Esophagus (tissue), 2 donors: Measurements from ENCODE around the gene SHC2. TPM values are rescaled to one million over a fixed set of nuclear protein-coding genes. Genes with fewer than 3 reads are reported as not detected.
"Not testable (repeated sequence)": the region's sequence is repeated elsewhere in the genome, so short reads cannot be mapped to it uniquely, and the experiment has no call there.

Experiments
- H3K27ac ChIP-seq, 2 donors: one replicate each; pipeline ENCODE4 v1.5.1; 2013; ENCODE audit warnings: low read depth in 2 of 2, mild to moderate bottlenecking in 2 of 2, inconsistent platforms in 1 of 2, low read length in 1 of 2, moderate library complexity in 1 of 2
- H3K27me3 ChIP-seq, 2 donors: one replicate each; pipeline ENCODE4 v1.6.1; 2013; ENCODE audit warnings: low read length in 2 of 2, control low read depth in 1 of 2, mild to moderate bottlenecking in 1 of 2; ENCODE audit not compliant: insufficient read depth in 2 of 2, control insufficient read depth in 1 of 2
- H3K36me3 ChIP-seq, 2 donors: one replicate each; pipeline ENCODE4 v1.6.1; 2013; ENCODE audit warnings: low read length in 1 of 2; ENCODE audit not compliant: control insufficient read depth in 2 of 2, insufficient read depth in 2 of 2
- H3K4me1 ChIP-seq, 2 donors: one replicate each; pipeline ENCODE4 v1.6.1; 2013; ENCODE audit warnings: low read length in 1 of 2; ENCODE audit not compliant: control insufficient read depth in 2 of 2, insufficient read depth in 2 of 2
- H3K4me3 ChIP-seq, 2 donors: one replicate each; pipeline ENCODE4 v1.5.1; 2013; ENCODE audit warnings: low read length in 2 of 2, mild to moderate bottlenecking in 2 of 2, low read depth in 1 of 2, moderate library complexity in 1 of 2
- H3K9me3 ChIP-seq, 2 donors: one replicate each; pipeline ENCODE4 v1.6.1; 2013; ENCODE audit warnings: mild to moderate bottlenecking in 2 of 2, low read depth in 1 of 2, low read length in 1 of 2, moderate library complexity in 1 of 2; ENCODE audit not compliant: control insufficient read depth in 2 of 2, insufficient read depth in 1 of 2
- WGBS, 2 donors: extraction: QIAGEN DNeasy Blood & Tissue Kit; methylation state at CpG; one replicate each; pipeline ENCODE4 v1.1.7; 2013; 5-methylcytosine and 5-hydroxymethylcytosine counted together
- polyA plus RNA-seq, 2 donors: library from polyadenylated mRNA; stranded (reverse); fragments of 200-250 nt; gene quantifications; one replicate each; pipeline ENCODE4 v1.2.3, GENCODE V29; 2013
- donor health status: healthy with polysubstance abuse.
- donor health status: Bipolar disorder and iron deficiency.

The SHC2 gene
- polyA plus RNA-seq, 2 donors = 3.0 to 5.3 TPM

DNA sequence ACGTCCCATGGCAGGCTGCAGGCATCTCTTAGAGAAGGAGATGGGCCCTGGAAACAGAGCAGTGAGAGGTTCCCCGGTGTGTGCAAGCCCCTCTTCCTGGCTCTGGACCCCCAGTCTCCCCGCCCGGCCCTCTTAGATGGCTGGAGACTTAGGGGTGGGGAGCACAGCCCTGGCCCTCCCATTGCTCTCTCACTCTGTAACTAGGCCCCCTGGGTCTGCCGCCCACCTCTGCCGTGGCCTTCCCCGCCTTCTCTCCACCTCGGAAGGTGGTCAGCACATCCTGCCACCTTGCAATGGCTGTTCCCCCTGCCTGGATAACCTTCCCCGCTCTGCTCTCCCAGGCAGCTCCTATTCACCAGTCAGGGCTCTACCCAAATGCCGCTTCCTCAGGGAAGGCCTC is 30.1 kb downstream of the SHC2 start:
- no peaks in the 10 kb centered on the region for H3K27me3 ChIP-seq
- no peaks in the 10 kb centered on the region for H3K4me1 ChIP-seq
- peaks cover 0 to 4% of the 10 kb centered on the region in 2 donors for H3K36me3 ChIP-seq
- no peak overlapping the region for H3K27ac ChIP-seq
- WGBS, 2 donors = 97 to 99% methylated on average over 10 of the region's 10 CpGs
- H3K9me3 ChIP-seq = peaks cover 0 to 3% of the 10 kb centered on the region in 2 donors
- no peak overlapping the region for H3K4me3 ChIP-seq

DNA sequence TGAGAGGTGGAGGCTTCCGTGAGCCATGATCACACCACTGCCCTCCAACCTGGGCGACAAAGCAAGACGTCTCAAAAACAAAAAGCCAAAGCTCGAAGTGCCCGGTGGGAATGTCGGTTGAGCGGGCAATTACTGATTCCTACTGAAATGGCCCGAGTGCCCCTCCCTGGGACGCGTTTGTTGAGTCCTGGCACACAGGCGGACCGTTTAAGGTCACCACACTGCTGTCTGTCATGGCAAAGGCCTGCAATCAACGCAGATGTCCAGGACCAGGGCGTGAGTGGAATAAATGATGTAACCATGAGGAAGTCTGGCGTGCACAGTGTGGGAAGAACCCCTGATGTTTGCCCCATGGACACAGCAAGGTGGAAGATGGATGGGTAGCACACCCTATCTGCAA is 32.7 kb downstream of the SHC2 start:
- Histone ChIP-seq H3K36me3 (no peaks in the 10 kb centered on the region), H3K4me1 (no peaks in the 10 kb centered on the region), H3K27me3 (no peaks in the 10 kb centered on the region), H3K9me3 (no peaks in the 10 kb centered on the region), H3K27ac (no peak overlapping the region), H3K4me3 (no peak overlapping the region)
- 92% methylated on average over 15 of the region's 15 CpGs for WGBS, 2 donors

DNA sequence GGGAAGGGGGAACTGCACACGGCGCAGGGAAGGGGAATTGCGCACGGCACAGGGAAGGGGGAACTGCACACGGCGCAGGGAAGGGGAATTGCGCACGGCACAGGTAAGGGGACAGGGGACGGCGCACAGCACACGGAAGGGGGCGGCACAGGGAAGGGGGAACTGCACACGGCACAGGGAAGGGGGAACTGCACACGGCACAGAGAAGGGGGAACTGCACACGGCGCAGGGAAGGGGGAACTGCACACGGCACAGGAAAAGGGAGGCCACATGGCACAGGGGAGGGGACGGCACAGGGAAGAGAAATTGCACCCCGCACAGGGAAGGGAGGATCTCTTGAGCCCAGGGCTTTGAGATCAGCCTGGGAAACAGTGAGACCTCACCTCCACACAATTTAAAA is 33.2 kb downstream of the SHC2 start:
- H3K36me3 ChIP-seq, H3K27me3 ChIP-seq, H3K4me1 ChIP-seq, H3K9me3 ChIP-seq, H3K27ac ChIP-seq, H3K4me3 ChIP-seq: not testable (repeated sequence)
- 62 to 78% methylated on average over 11 to 19 of the region's 19 CpGs for WGBS, 2 donors

DNA sequence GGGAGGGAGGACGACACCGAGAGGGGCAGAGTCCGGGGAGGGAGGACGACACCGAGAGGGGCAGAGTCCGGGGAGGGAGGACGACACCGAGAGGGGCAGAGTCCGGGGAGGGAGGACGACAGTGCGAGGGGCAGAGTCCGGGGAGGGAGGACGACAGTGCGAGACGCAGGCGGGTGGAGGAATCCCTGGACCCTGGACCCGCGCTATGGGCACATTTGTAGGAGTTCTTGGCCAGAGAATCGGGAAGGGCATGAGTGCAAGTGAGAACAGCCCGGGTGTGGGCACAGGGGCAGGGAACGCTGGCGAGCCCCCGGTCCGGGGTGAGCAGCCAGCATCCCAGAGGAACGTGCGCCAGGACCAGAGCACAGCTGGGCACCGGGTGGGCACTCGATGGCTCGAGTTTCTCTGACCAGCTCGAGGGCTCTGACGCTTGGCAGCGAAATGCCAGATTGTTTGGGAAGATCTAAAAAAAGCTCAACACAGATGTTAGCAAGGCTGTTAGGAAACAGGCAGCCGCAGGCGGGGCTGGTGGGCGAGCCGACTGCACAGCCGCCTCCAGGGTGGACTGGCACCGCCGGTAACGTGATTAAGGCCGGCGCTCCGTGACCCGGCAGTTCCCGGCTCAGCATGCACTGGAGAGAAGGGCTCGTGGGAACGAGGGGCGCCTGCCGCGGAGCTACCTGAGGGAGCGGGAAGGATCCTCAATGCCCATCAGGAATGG is 33.9 kb downstream of the SHC2 start:
- Histone ChIP-seq H3K4me1 (no peaks in the 10 kb centered on the region), H3K9me3 (no peaks in the 10 kb centered on the region), H3K4me3 (no peak overlapping the region), H3K27ac (no peak overlapping the region), H3K27me3 (no peaks in the 10 kb centered on the region), H3K36me3 (no peaks in the 10 kb centered on the region)
- 78 to 81% methylated on average over 45 to 49 of the region's 51 CpGs for WGBS, 2 donors

DNA sequence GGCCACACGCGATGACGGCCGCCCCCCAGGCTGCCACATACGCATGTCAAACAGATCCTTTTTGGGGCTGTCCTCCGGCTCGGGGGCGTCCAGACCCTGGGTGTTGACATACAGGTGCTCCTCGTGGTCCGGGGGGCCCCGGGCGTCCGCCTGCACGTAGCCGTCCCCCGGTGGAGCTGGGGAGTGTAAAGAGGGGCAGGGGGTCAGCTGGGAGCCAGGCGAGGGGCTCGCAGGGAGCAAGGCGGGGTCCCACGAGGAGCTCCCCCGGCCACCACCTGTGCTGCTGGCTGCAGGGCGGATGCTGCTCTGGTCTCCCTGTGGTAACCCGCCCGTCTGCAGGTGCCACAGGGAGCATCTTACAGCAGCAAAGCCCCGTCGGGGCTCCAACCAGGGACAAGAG is 35.8 kb downstream of the SHC2 start:
- H3K27me3 ChIP-seq = no peaks in the 10 kb centered on the region
- H3K27ac ChIP-seq = no peak overlapping the region
- WGBS, 2 donors = 92 to 95% methylated on average over 26 of the region's 26 CpGs
- no peaks in the 10 kb centered on the region for H3K4me1 ChIP-seq
- H3K36me3 ChIP-seq = no peaks in the 10 kb centered on the region
- no peak overlapping the region for H3K4me3 ChIP-seq
- no peaks in the 10 kb centered on the region for H3K9me3 ChIP-seq

DNA sequence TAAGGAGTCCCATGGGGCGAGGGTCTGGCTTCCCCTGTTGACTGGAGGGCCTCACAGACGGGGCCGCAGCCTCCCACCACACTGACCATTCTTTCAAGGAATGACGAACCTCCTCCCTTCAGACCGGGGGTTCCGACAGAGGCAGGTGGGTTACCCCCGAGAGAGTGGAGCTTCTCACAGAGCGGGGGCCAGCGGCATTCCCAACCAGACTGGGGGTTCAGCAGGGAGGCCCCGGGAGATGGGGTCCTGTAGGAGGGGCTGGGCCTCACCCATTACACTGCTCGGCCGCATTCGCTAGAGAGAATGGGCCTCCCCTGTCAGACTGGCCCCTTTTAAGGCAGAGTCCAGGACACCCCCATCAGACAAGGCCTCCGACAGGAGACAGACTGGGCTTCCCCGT is 36.3 kb downstream of the SHC2 start:
- Histone ChIP-seq H3K4me3 (no peak overlapping the region), H3K36me3 (no peaks in the 10 kb centered on the region), H3K9me3 (no peaks in the 10 kb centered on the region), H3K27me3 (no peaks in the 10 kb centered on the region), H3K4me1 (no peaks in the 10 kb centered on the region), H3K27ac (no peak overlapping the region)
- 93% methylated on average over 15 of the region's 15 CpGs for WGBS, 2 donors

DNA sequence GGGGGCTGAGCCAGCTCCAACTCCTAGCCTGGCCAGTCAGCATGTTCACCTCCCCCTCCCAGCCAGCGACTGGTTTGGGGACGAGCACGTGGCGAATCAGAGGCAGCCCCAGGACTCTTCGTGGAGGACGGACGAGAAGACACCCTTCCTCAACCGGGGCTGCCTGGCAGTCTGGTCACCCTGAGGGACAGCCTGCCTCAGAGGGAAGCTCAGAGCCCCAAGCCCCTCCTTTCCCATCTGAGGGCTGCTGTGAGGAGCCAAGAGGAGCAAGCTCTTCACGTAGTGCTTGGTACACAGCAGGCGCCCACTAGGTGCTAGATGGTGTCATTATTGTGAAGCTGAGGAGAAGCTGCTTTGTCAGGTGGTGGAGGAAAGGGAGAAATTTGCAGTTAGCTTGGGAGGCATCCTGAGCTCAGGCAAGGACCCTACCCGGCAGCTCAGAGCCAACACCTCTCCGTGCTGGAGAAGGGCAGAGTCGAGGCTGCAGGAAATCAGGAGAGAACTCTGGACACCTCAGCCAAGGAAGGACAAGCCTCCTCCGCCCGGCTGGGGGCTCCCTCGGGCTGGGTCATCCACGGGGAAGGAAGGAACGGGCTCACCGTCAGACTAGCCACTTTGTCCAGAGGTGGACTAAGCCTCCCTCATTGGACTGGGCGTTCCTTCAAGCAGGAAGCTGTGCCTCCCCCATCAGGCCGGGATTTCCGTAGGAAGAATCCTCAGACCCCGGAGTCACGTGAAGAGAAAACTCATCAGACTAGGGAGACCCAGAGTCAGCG is 37.0 kb downstream of the SHC2 start:
- H3K27ac ChIP-seq = no peak overlapping the region
- H3K27me3 ChIP-seq = no peaks in the 10 kb centered on the region
- H3K9me3 ChIP-seq = no peaks in the 10 kb centered on the region
- H3K36me3 ChIP-seq = no peaks in the 10 kb centered on the region
- 88% methylated on average over 25 of the region's 25 CpGs for WGBS, 2 donors
- H3K4me3 ChIP-seq = no peak overlapping the region
- H3K4me1 ChIP-seq = no peaks in the 10 kb centered on the region

DNA sequence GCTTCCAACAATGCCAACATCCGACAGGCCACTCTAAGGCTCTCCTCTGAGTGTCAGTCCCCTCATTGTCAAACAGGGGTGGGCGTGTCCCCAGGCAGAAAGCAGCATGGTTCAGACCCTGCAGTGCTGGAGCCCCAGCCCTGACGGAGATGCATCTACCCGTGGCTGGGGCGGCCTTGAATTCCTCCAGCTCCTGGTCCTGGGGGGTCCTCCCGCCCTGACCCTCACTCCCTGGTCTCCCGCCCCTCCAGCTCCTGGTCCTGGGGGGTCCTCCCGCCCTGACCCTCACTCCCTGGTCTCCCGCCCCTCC is 38.0 kb downstream of the SHC2 start:
- H3K36me3 ChIP-seq, H3K27ac ChIP-seq, H3K9me3 ChIP-seq, H3K27me3 ChIP-seq, H3K4me1 ChIP-seq, H3K4me3 ChIP-seq: not testable (repeated sequence)
- WGBS, 2 donors = 75 to 79% methylated on average over 6 to 7 of the region's 9 CpGs

DNA sequence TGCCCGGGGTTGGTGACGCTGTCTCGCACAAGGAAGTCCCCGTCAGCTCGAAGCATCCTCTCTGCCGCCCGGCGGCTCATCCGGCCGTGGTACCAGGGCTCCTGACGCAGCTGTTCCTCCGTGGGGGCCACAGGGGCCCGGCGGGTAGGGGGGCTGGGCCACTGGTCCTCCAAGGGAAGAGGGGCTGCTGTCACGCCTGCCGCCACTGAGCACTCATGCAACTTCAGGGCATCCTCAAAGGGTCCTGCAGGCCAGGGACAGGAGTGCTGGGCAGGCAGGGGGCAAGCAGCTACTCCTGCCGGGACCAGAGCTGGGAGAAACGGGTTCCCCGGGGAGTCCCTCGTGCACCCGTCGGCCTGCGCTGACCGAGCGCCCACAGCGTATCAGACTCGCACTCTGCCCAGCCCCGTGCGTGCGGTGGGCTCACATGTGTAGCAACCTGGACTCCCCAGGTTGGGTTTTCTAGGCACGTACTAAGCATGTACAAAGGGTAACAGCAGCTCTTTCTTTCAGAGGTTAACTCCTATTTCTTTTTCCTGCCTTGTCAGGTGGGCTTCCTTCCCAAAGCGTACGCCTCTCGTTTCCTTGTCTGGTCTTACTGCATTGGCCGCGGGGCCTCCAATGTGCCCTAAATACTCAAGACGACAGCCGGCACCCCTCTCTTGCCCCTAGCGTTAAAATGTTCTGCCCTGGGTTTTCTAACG is 38.5 kb downstream of the SHC2 start:
- H3K9me3 ChIP-seq = no peaks in the 10 kb centered on the region
- no peaks in the 10 kb centered on the region for H3K4me1 ChIP-seq
- H3K4me3 ChIP-seq = no peak overlapping the region
- WGBS, 2 donors = 85% methylated on average over 40 of the region's 40 CpGs
- H3K36me3 ChIP-seq = no peaks in the 10 kb centered on the region
- H3K27ac ChIP-seq = no peak overlapping the region
- no peaks in the 10 kb centered on the region for H3K27me3 ChIP-seq
